Measurements from ENCODE around the gene C1QTNF2. TPM values are rescaled to one million over a fixed set of nuclear protein-coding genes. Genes with fewer than 3 reads are reported as not detected.

The C1QTNF2 gene
- total and polyA plus RNA-seq, 3 donors from 2014 or later: 3.7 to 8.2 (median 6.4) TPM

DNA sequence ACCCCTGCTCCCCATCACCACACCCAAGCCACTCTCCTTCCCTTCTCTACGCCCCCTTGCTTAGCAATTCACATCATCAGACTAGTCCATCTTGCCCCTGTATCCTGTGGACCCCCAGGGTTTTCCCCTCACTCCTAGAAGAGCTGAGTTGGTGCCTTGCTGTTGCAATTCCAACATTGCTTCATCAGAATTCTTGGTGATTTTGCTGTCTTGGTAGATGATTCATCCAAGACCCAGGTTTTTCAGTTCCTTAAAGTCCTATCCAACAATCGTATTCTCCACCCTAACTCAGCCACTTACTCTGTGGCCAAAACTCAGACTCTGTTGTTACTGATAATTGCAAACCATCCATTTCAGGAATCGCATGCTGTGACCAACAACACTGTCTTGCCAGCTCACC lies 36.7 kb downstream of the C1QTNF2 start:
- DNase-seq: no peak

DNA sequence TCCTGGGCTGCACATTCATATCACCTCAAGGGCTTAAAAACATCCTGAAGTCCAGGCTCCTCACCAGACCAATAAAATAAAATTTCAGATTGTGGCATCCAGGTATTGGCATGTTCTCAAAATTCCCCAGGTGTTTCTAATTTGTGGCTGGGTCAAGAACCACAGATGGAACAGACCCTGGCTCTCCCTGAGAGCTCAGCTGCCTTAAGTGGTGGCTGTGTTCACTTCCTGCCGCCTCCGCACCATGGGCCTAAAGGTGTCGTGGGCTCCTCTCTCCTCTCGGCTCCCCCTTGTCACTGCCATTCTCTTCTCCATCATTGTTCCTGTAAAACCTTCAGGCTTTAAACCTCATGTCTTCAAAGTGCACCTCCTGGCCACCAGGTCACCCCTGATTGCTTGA lies 40.2 kb downstream of the C1QTNF2 start:
- intact Hi-C loops (cut with DNase I; ENCODE audit: low total_unique reads): no loop called here
- TF ChIP-seq, protein P1, sequence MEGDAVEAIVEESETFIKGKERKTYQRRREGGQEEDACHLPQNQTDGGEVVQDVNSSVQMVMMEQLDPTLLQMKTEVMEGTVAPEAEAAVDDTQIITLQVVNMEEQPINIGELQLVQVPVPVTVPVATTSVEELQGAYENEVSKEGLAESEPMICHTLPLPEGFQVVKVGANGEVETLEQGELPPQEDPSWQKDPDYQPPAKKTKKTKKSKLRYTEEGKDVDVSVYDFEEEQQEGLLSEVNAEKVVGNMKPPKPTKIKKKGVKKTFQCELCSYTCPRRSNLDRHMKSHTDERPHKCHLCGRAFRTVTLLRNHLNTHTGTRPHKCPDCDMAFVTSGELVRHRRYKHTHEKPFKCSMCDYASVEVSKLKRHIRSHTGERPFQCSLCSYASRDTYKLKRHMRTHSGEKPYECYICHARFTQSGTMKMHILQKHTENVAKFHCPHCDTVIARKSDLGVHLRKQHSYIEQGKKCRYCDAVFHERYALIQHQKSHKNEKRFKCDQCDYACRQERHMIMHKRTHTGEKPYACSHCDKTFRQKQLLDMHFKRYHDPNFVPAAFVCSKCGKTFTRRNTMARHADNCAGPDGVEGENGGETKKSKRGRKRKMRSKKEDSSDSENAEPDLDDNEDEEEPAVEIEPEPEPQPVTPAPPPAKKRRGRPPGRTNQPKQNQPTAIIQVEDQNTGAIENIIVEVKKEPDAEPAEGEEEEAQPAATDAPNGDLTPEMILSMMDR (IDR thresholded peaks at IDR 0.05): no peak
- TF ChIP-seq POLR2A (IDR thresholded peaks at IDR 0.05): no peak
- Histone ChIP-seq H3K4me1 (no peaks in the 10 kb centered on the region), H3K27ac (no peak overlapping the region), H3K4me3 (no peak overlapping the region), H3K36me3 (ENCODE audit: low read depth, missing control alignments) (no peaks in the 10 kb centered on the region), H3K9me3 (no peaks in the 10 kb centered on the region), H3K27me3 (no peaks in the 10 kb centered on the region)
- DNase-seq: no peak
- WGBS, 2 donors: 85 to 92% methylated on average over 4 of the region's 4 CpGs

More for the DNA sequence above, 36.7 kb downstream of the C1QTNF2 start:
- Histone ChIP-seq H3K4me3 (no peak overlapping the region), H3K27ac (no peak overlapping the region), H3K36me3 (ENCODE audit: low read depth, missing control alignments) (no peaks in the 10 kb centered on the region), H3K4me1 (no peaks in the 10 kb centered on the region), H3K27me3 (no peaks in the 10 kb centered on the region), H3K9me3 (no peaks in the 10 kb centered on the region)
- intact Hi-C loops (cut with DNase I; ENCODE audit: low total_unique reads): no loop called here
- 86 to 92% methylated on average over 3 of the region's 3 CpGs for WGBS, 2 donors
- no peak for TF ChIP-seq POLR2A (IDR thresholded peaks at IDR 0.05)
- TF ChIP-seq, protein P1 (IDR thresholded peaks at IDR 0.05): no peak

DNA sequence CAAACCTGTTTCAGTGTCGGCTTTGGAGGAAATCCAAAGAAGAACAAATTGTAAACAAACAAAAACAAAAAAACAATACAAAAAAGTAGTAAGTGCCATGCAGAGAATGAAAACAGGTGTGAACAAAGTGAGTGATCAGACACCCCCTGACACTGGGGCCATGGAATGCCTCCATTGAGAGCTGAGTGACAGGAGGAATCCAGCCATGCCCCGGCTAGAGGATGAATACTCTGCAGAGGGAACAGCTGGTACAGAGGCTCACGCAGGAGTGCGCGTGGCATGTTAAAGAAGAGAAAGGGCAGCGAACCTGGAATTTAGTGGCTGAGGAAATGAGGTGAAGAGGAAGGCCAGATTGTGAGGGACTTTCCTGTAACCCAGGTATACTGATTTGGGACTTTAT lies 42.6 kb downstream of the C1QTNF2 start:
- H3K4me3 ChIP-seq: no peak overlapping the region
- no peak for TF ChIP-seq POLR2A (IDR thresholded peaks at IDR 0.05)
- TF ChIP-seq, protein P1 (IDR thresholded peaks at IDR 0.05): no peak
- no peaks in the 10 kb centered on the region for H3K27me3 ChIP-seq
- WGBS, 2 donors: 90 to 95% methylated on average over 6 of the region's 6 CpGs
- intact Hi-C loops (cut with DNase I; ENCODE audit: low total_unique reads): no loop called here
- H3K27ac ChIP-seq: no peak overlapping the region
- no peaks in the 10 kb centered on the region for H3K36me3 ChIP-seq (ENCODE audit: low read depth, missing control alignments)
- H3K9me3 ChIP-seq: no peaks in the 10 kb centered on the region
- no peaks in the 10 kb centered on the region for H3K4me1 ChIP-seq
- no peak for DNase-seq

DNA sequence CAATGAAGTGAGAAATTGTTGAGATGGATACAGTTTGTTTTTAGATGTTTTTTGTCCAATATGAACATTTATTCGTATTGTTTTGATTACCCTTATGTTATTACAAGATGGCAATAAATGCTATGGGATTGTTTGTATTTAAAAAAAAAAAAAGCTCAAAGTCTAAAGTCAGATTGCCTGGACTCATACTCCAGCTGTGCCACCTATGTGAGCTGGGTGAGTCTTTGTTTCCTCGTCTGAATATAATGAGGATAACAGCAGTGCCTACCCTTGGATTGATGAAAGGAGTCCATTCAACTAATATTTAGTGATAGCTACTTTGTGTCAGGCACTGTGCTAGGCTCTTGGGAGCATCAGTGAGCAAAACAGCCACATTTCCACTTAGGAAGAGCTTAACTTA lies 43.4 kb downstream of the C1QTNF2 start:
- 82 to 85% methylated on average over 2 of the region's 2 CpGs for WGBS, 2 donors
- H3K4me1 ChIP-seq: no peaks in the 10 kb centered on the region
- no peaks in the 10 kb centered on the region for H3K9me3 ChIP-seq
- intact Hi-C loops (cut with DNase I; ENCODE audit: low total_unique reads): no loop called here
- H3K27me3 ChIP-seq: no peaks in the 10 kb centered on the region
- H3K4me3 ChIP-seq: no peak overlapping the region
- TF ChIP-seq POLR2A (IDR thresholded peaks at IDR 0.05): no peak
- H3K27ac ChIP-seq: no peak overlapping the region
- H3K36me3 ChIP-seq (ENCODE audit: low read depth, missing control alignments): no peaks in the 10 kb centered on the region
- DNase-seq: no peak

DNA sequence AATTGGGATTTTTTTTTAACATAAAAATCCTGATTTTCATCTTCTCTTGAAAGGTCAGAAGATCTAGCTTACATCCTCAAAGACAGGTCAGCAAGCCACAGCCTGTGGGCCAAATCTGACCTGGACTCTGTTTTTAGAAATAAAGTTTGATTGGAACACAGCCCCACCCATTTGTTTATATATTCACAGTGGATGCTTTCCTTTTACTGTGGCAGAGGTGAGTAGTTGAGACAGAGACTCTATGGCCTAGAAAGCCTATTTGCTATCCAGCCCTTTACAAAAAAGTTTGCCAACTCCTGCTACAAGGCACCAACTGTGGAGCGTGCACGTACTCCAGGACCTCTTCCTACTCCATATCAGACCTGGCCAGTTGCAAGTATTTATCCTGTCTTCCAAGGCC lies 44.7 kb downstream of the C1QTNF2 start:
- no peaks in the 10 kb centered on the region for H3K27me3 ChIP-seq
- WGBS, 2 donors: 72 to 74% methylated on average over 2 of the region's 2 CpGs
- no peak for TF ChIP-seq POLR2A (IDR thresholded peaks at IDR 0.05)
- TF ChIP-seq, protein P1 (IDR thresholded peaks at IDR 0.05): no peak

More for the DNA sequence above, 44.7 kb downstream of the C1QTNF2 start:
- no peaks in the 10 kb centered on the region for H3K36me3 ChIP-seq (ENCODE audit: low read depth, missing control alignments)
- intact Hi-C loops (cut with DNase I; ENCODE audit: low total_unique reads): no loop called here
- H3K27ac ChIP-seq: no peak overlapping the region
- no peak overlapping the region for H3K4me3 ChIP-seq
- DNase-seq: no peak
- H3K4me1 ChIP-seq: no peaks in the 10 kb centered on the region
- no peaks in the 10 kb centered on the region for H3K9me3 ChIP-seq
